NB4 (cell line): ENCODE results near the gene DCTN3.

Experiments
- CTCF ChIP-seq: IDR thresholded peaks from one replicate; pipeline ENCODE4 v1.5.1; 2012; ENCODE audit warnings: low read depth, low read length
- MAX ChIP-seq: IDR thresholded peaks from 2 replicates; pipeline ENCODE4 v1.6.1; 2011; ENCODE audit warnings: low read depth, low read length
- MYC ChIP-seq: IDR thresholded peaks from 2 replicates; pipeline ENCODE4 v1.6.1; 2011; ENCODE audit warnings: low read depth, low read length
- POLR2A ChIP-seq: IDR thresholded peaks from 2 replicates; pipeline ENCODE4 v1.6.1; 2011; ENCODE audit warnings: mild to moderate bottlenecking; ENCODE audit not compliant: insufficient read length; ENCODE audit errors: extremely low read depth

- TF ChIP-seq POLR2A = no peak
- no peak for TF ChIP-seq CTCF
- TF ChIP-seq MAX = no peak
- no peak for TF ChIP-seq MYC
Measured at GRCh38 chr9:34564617-34565016, 55.7 kb downstream of the DCTN3 start.
